T47D (cell line): ENCODE measurements around the gene ACTN4.

Experiments used
- DNase-seq, 2 experiments: peaks; one replicate each; pipeline versions ENCODE4 v3.0.0 to v3.0.0-alpha.2; 2011 to 2012; ENCODE audit warnings: low read depth in 1 of 2, low spot score in 1 of 2
- JUND ChIP-seq: IDR thresholded peaks from 2 replicates; pipeline ENCODE4 v1.6.1; 2012; ENCODE audit warnings: low read depth
- in situ Hi-C: cut with HindIII; loops from 2 replicates; pipeline ENCODE4 v1.10.0; 2016; ENCODE audit warnings: low sequenced_read_pairs, low pct_unique_long_range_greater_than_20kb

Gene ACTN4

GRCh38 chr19:38718747-38719543 lies 71.5 kb downstream of the ACTN4 start:
- in situ Hi-C loops, result no loop called here
- no peak for DNase-seq
- no peak for TF ChIP-seq JUND

DNA sequence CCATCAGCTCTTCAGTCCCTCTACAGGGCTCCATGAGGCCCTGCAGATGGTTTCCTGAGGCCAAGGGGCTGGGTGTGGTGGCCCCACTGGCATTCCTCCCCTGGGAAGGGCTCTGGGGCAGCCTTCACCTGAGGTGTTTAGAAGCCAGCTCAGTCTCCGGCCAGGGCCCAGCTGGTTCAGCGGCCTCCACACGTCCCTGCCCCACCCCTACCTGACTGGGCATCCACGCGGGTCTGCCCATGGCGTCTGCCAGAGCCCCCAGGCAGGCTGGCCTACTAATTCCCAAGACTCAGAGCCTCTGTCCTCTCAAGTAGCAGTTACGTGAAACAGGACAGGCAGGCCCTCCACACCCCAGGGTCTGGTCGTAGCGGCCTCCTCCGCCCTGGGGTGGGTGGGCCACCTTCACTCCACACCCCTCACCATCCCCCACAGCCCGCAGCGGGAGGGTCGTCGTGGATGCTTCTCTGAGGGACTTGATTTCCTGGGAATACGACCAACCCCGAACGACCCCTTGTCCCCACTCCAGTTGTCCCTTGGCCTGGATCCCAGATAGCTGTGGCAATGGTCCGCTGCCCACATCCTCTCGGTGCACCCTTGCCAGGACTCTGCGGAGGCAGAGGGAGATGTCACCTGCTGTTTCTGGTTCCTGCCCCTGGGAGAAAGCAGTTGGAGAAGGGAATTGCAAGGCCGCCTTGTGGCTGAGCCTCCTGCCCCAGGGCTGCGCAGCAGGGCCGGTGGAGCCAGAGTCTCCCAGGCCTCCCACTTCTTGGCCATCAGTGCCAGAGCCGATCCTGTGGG lies 72.5 kb downstream of the ACTN4 start:
- TF ChIP-seq JUND, result no peak
- no peak for DNase-seq
- in situ Hi-C loops, result no loop called here

DNA sequence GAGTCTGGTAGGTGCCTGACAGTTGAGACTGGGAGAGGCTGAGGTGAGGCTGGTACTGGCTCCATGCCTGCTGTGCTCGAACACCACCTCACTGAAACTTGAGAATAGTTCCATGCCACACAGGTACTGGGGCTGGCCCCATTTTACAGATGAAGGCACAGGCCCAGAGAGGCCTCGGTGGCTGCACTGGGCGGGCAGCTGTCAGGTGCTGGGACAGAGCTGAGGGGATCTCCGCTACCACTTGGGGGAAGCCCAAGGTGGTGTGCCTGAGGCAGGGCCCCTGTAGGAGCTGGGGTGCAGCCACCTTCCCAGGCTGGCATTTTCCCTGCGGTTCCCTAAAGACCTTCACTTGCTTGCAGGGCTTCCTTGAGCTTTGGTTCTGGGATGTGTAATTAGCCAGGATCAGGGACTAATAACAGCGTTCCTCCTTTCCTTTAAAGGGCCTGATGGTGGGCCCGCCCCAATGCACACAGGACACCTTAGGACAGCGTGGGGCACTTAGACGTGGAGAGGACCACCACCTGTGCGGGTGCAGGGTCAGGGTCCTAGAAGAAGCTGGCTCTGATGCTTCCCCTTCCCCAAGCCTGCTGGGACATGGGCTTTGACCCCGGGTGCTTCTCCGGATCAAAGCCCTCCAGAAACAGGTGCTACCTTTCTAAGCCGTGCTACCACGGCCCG lies 73.2 kb downstream of the ACTN4 start:
- TF ChIP-seq JUND, result no peak
- in situ Hi-C loops, result no loop called here
- no peak for DNase-seq

DNA sequence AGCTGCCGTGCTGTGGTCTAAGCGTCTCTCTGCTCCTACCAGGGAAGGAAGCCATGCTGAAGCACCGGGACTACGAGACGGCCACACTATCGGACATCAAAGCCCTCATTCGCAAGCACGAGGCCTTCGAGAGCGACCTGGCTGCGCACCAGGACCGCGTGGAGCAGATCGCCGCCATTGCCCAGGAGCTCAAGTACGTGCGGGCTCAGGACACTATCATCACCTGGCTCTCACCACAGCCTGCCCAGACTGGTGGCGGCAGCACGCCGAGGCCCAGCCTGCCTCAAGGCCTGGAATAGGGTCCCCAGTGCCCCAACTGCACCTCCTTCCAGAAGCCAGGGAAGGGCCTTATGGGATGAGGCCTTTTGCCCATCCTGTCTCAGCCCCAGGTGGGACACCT lies 74.0 kb downstream of the ACTN4 start:
- in situ Hi-C loops, result no loop called here
- TF ChIP-seq JUND, result no peak
- DNase-seq, result no peak

GRCh38 chr19:38721979-38722773 lies 74.7 kb downstream of the ACTN4 start:
- in situ Hi-C loops, result no loop called here
- no peak for DNase-seq

GRCh38 chr19:38722947-38723605 lies 75.6 kb downstream of the ACTN4 start:
- DNase-seq, result no peak
- in situ Hi-C loops, result no loop called here
- TF ChIP-seq JUND, result no peak

More at GRCh38 chr19:38721979-38722773, 74.7 kb downstream of the ACTN4 start:
- TF ChIP-seq JUND, result no peak

GRCh38 chr19:38723606-38723965 lies 76.1 kb downstream of the ACTN4 start:
- DNase-seq, result no peak
- in situ Hi-C loops, result no loop called here
- TF ChIP-seq JUND, result no peak

DNA sequence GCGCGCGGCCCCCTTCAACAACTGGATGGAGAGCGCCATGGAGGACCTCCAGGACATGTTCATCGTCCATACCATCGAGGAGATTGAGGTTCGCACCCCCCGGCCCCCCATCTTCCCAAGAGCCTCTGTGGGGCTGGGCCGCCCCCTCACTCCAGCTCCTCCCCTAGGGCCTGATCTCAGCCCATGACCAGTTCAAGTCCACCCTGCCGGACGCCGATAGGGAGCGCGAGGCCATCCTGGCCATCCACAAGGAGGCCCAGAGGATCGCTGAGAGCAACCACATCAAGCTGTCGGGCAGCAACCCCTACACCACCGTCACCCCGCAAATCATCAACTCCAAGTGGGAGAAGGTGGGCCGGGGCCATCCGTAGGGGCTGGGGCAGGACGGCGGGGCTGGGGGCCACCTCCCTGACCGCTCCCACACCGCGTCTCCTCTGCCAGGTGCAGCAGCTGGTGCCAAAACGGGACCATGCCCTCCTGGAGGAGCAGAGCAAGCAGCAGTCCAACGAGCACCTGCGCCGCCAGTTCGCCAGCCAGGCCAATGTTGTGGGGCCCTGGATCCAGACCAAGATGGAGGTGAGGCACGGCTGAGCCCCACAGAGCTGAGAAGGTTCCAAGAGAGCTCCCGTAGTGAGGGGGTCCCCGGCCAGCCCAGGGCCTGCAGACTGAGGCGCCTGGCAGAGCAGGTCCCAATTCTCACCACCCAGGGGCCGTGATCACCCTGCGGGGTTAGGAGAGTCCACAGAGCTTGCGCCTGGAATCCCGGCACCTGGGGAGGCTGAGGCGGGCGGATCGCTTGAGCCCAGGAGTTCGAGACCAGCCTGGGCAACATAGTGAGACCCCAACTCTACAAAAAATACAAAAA lies 76.8 kb downstream of the ACTN4 start:
- TF ChIP-seq JUND, result no peak
- in situ Hi-C loops, result no loop called here
- no peak for DNase-seq

DNA sequence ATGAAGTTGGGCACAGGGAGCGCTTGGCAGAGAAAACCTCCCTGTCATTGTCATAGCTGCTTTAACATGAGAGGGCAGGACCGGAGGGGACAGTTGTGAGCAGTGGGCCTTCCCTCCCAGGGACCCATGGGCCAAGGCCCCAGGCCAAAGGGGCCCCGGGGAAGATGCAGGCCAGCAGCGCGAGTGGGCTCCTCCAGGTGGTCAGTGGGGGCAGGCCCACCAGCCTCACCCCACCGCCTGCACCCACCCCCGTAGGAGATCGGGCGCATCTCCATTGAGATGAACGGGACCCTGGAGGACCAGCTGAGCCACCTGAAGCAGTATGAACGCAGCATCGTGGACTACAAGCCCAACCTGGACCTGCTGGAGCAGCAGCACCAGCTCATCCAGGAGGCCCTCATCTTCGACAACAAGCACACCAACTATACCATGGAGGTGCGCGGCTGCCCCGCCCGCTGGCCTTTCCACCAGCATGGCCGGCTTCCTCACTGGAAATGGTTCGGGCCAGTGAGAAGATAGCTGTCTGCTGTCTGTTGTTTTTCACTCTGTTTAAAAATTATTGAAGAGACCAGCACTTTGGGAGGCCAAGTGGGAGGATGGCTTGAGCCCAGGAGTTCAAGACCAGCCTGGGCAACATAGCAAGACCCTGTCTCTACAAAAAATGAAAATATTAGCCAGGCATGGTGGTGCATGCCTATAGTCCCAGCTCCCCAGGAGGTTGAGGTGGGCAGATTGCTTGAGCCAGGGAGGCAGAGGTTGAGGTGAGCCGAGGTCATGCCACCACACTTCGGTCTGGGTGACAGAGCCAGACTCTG lies 78.2 kb downstream of the ACTN4 start:
- DNase-seq, result no peak
- in situ Hi-C loops, result no loop called here
- TF ChIP-seq JUND, result no peak

DNA sequence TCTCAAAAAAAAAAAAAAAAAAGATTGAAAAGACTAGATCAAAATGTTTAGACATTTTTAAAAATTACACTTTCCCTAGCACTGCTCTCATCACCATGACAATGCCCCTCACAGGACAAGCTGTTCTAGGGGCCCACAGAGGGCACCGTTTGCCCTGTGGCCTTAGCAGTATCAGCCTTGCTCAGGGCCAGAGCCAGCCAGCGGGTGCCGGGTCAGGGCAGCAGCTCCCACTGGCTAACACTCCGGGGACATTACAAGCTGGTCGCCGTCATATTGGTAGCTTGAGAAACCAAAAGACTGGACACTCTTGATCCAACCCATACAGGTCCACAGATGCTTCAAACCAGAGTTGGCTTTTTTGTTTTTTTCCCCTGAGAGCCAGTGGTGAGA lies 78.8 kb downstream of the ACTN4 start:
- no peak for DNase-seq
- in situ Hi-C loops, result no loop called here
- no peak for TF ChIP-seq JUND
